ENCODE measurements around the gene ASTN2.
A peak's percentile ranks its signal among the peaks of the same experiment; 100 is the strongest.

- TF ChIP-seq CTCF (IDR thresholded peaks at IDR 0.05) (peak; percentile 67 to 73 (median 69)), POLR2AphosphoS5 (IDR thresholded peaks at IDR 0.05) (no peak), EP300 (IDR thresholded peaks at IDR 0.05; ENCODE audit: low read depth) (no peak)
These were observed 753.6 kb downstream of the ASTN2 start for GRCh38 chr9:116661037-116661954.

Measured in transverse colon (tissue), 4 donors.